GM12878 (cell line): ENCODE results near the gene RNU6-1. TPM values are rescaled to one million over a fixed set of nuclear protein-coding genes. Genes with fewer than 3 reads are reported as not detected.
A peak's percentile ranks its signal among the peaks of the same experiment; 100 is the strongest.

Experiments used
- ATAC-seq: fragments of 200-7000 bp; cut with Tn5 transposase; 3 replicates; pipeline ENCODE4 v1.9.1; 2020; ENCODE audit warnings: mild to moderate bottlenecking, moderate library complexity
- BruUV-seq: library from RNA; stranded (reverse); fragments of 400-500 nt; replicated peaks from 2 replicates; lab custom pipeline; 2021; lab: Mats Ljungman, UMichigan
- CTCF ChIA-PET: fragments of 300-600 bp; sonication (Branson Sonifier 250); formaldehyde crosslinking; extraction: SDS; loops from one replicate; lab custom pipeline; 2021; ENCODE audit warnings: inconsistent platforms; lab: Yijun Ruan, JAX
- POLR2A ChIA-PET: fragments of 350-600 bp; formaldehyde crosslinking; extraction: SDS; loops from one replicate; lab custom pipeline; 2021; ENCODE audit warnings: inconsistent platforms; lab: Charles Lee
- RAD21 ChIA-PET: fragments of 300-600 bp; sonication (Branson Sonifier 250); formaldehyde crosslinking; loops from one replicate; lab custom pipeline; 2023; ENCODE audit warnings: antibody characterized with exemption; ENCODE audit not compliant: unreplicated experiment; lab: Charles Lee
- SMC1A ChIA-PET: fragments of 300-600 bp; sonication (Branson Sonifier 250); formaldehyde crosslinking; loops from one replicate; lab custom pipeline; 2023; ENCODE audit not compliant: unreplicated experiment, uncharacterized antibody; lab: Charles Lee
- DNase-seq: peaks from one replicate; pipeline ENCODE4 v3.0.0-alpha.2; 2011; ENCODE audit warnings: low read depth, low spot score
- FAIRE-seq: peaks from 3 replicates; lab custom pipeline; 2011; peaks lifted over from hg19 to GRCh38; lab: Jason Lieb, UNC
- H2AFZ ChIP-seq: 2 replicates; pipeline ENCODE4 v1.6.0; 2011; ENCODE audit warnings: low read depth, low read length, control low read depth; ENCODE audit not compliant: control insufficient read depth
- H3K27ac ChIP-seq: 2 replicates; pipeline ENCODE4 v1.5.1; 2011; ENCODE audit warnings: control low read depth; ENCODE audit not compliant: control insufficient read depth, insufficient read depth
- H3K27me3 ChIP-seq, 2 experiments: replicated peaks in 1 of 2; 2 replicates each; pipeline versions ENCODE4 v1.6.0 to v1.6.1; 2011; ENCODE audit warnings: low read length in 1 of 2; ENCODE audit not compliant: control insufficient read depth in 2 of 2, insufficient read depth in 2 of 2
- H3K36me3 ChIP-seq, 2 experiments: 2 replicates each; pipeline ENCODE4 v1.5.1; 2011; ENCODE audit warnings: low read length in 1 of 2; ENCODE audit not compliant: control insufficient read depth in 2 of 2, insufficient read depth in 2 of 2
- H3K4me1 ChIP-seq: 2 replicates; pipeline ENCODE4 v1.6.1; 2011; ENCODE audit warnings: mild to moderate bottlenecking, low read length, moderate library complexity, mixed read lengths; ENCODE audit not compliant: control insufficient read depth, insufficient read depth
- H3K4me2 ChIP-seq: 2 replicates; pipeline ENCODE4 v1.6.0; 2011; ENCODE audit warnings: control low read depth; ENCODE audit not compliant: control insufficient read depth, insufficient read depth
- H3K4me3 ChIP-seq: fragments of 200-600 bp; sonication (generic); 2 replicates; pipeline ENCODE4 v1.5.1; 2016
- H3K79me2 ChIP-seq: 2 replicates; pipeline ENCODE4 v1.6.0; 2011; ENCODE audit warnings: low read length; ENCODE audit not compliant: control insufficient read depth, insufficient read depth
- H3K9ac ChIP-seq: 2 replicates; pipeline ENCODE4 v1.8.0; 2011; ENCODE audit warnings: low read length, control low read depth, mixed read lengths; ENCODE audit not compliant: control insufficient read depth, insufficient read depth
- H3K9me3 ChIP-seq: replicated peaks from 3 replicates; pipeline ENCODE4 v1.5.1; 2011; ENCODE audit warnings: mild to moderate bottlenecking, low read length; ENCODE audit not compliant: control insufficient read depth, insufficient read depth
- H4K20me1 ChIP-seq: 2 replicates; pipeline ENCODE4 v1.6.0; 2011; ENCODE audit not compliant: control insufficient read depth, insufficient read depth
- ATF7 ChIP-seq: fragments of 450-650 bp; IDR thresholded peaks from 2 replicates; pipeline ENCODE4 v1.6.1; 2016; ENCODE audit warnings: low read depth, mild to moderate bottlenecking
- BHLHE40 ChIP-seq, 2 experiments: fragments of 450-650 bp in 1 of 2; IDR thresholded peaks; 2 replicates each; pipeline ENCODE4 v1.6.1; 2011 to 2017; ENCODE audit warnings: low read depth in 2 of 2, borderline replicate concordance in 1 of 2, improper control_type of control experiment in 1 of 2, low read length in 1 of 2, mild to moderate bottlenecking in 1 of 2
- BRCA1 ChIP-seq: IDR thresholded peaks from 2 replicates; pipeline ENCODE4 v1.6.1; 2011; ENCODE audit warnings: low read depth, low read length, improper control_type of control experiment
- CREB1 ChIP-seq: IDR thresholded peaks from 2 replicates; pipeline ENCODE4 v1.6.1; 2012; ENCODE audit warnings: low read depth, mild to moderate bottlenecking, inconsistent platforms
- EGR1 ChIP-seq, 2 experiments: IDR thresholded peaks; 1 replicate in 1 of 2; 2 replicates in 1 of 2; pipeline ENCODE4 v1.6.1; 2011 to 2012; ENCODE audit warnings: low read depth in 2 of 2, low read length in 2 of 2, borderline replicate concordance in 1 of 2, mild to moderate bottlenecking in 1 of 2, moderate library complexity in 1 of 2
- GATAD2B ChIP-seq: fragments of 450-650 bp; conservative IDR thresholded peaks from 2 replicates; pipeline ENCODE4 v1.6.1; 2017; ENCODE audit warnings: low read depth, mild to moderate bottlenecking, moderate library complexity
- HDAC2 ChIP-seq: fragments of 200-600 bp; sonication (generic); IDR thresholded peaks from 2 replicates; pipeline ENCODE4 v1.6.1; 2017
- NBN ChIP-seq: fragments of 450-650 bp; IDR thresholded peaks from 2 replicates; pipeline ENCODE4 v1.6.1; 2016
- NR2C1 ChIP-seq: fragments of 450-650 bp; IDR thresholded peaks from 2 replicates; pipeline ENCODE4 v1.6.1; 2017; ENCODE audit warnings: antibody characterized with exemption, mild to moderate bottlenecking, moderate library complexity
- NR2F1 ChIP-seq: fragments of 450-650 bp; conservative IDR thresholded peaks from 2 replicates; pipeline ENCODE4 v1.6.1; 2017; ENCODE audit warnings: mild to moderate bottlenecking
- PAX5 ChIP-seq: IDR thresholded peaks from 2 replicates; pipeline ENCODE4 v1.6.1; 2011; ENCODE audit warnings: low read depth, low read length, borderline replicate concordance
- PAX8 ChIP-seq: fragments of 450-650 bp; IDR thresholded peaks from 2 replicates; pipeline ENCODE4 v1.6.1; 2017; ENCODE audit warnings: mild to moderate bottlenecking, moderate library complexity
- SMARCA5 ChIP-seq: fragments of 450-650 bp; IDR thresholded peaks from 2 replicates; pipeline ENCODE4 v1.6.1; 2017; ENCODE audit warnings: mild to moderate bottlenecking
- WGBS: methylation state at CpG from one replicate; pipeline ENCODE4 v1.1.6; 2016; ENCODE audit warnings: low lambda C conversion rate; ENCODE audit not compliant: insufficient replicate concordance, insufficient coverage; ENCODE audit errors: missing lambda C conversion rate; 5-methylcytosine and 5-hydroxymethylcytosine counted together
- in situ Hi-C: fragments of 300-500 bp; cut with MboI; formaldehyde crosslinking; loops from 9 replicates; pipeline ENCODE4 v1.14.3; 2018; ENCODE audit warnings: mixed read lengths
- intact Hi-C: fragments of 100-400 bp; cut with micrococcal nuclease; formaldehyde crosslinking; loops from one replicate; pipeline ENCODE4 v1.14.2; 2022; ENCODE audit not compliant: unreplicated experiment
- polyA plus RNA-seq, 11 experiments: library from polyadenylated mRNA; depleted of rRNA in 4 of 11; unstranded in 6 of 11; stranded (reverse) in 5 of 11; fragments of >200 nt; fragmentation: Nextera tagmentation in 4 of 11; fragmentation: Illumina TruSeq in 1 of 11; extraction: Ambion mirVana in 4 of 11; extraction: Trizol in 1 of 11; gene quantifications; 1 replicate in 1 of 11; 2 replicates in 10 of 11; pipeline versions ENCODE4 v1.2.1 to v1.2.3, GENCODE V29; 2011 to 2016; ENCODE audit warnings: inconsistent platforms in 2 of 11, missing spikeins in 2 of 11, low read depth in 1 of 11
- total RNA-seq, 4 experiments: library from RNA; depleted of rRNA in 3 of 4; stranded (reverse); fragments of >200 nt in 3 of 4; fragmentation: Illumina TruSeq in 1 of 4; extraction: Trizol in 1 of 4; gene quantifications; 2 replicates each; pipeline versions ENCODE4 v1.2.1 to v1.2.3, GENCODE V29; 2013 to 2021
- TF ChIP-seq, protein P1 (sequence below), 3 experiments: IDR thresholded peaks in 2 of 3; conservative IDR thresholded peaks in 1 of 3; 2 replicates each; pipeline ENCODE4 v1.5.1; 2011; ENCODE audit warnings: low read depth in 3 of 3, low read length in 3 of 3, mild to moderate bottlenecking in 3 of 3, control low read depth in 2 of 3, moderate library complexity in 2 of 3, inconsistent platforms in 1 of 3, mixed read lengths in 1 of 3; ENCODE audit not compliant: control insufficient read depth in 2 of 3, insufficient read depth in 1 of 3; ENCODE audit errors: extremely low read depth in 1 of 3
- TF ChIP-seq, protein P2 (sequence below): fragments of 450-650 bp; formaldehyde crosslinking; IDR thresholded peaks from 2 replicates; pipeline ENCODE4 v1.5.0; 2022; ENCODE audit warnings: mild to moderate bottlenecking, missing genetic modification characterization
- TF ChIP-seq, protein P3 (sequence below): fragments of 450-650 bp; IDR thresholded peaks from 2 replicates; pipeline ENCODE4 v1.6.1; 2016; ENCODE audit warnings: mild to moderate bottlenecking

The RNU6-1 gene
- total and polyA plus RNA-seq, 10 of the 15 experiments (the other 5 are each of a cell fraction or from before 2014, with no cell fraction given), result not detected

DNA sequence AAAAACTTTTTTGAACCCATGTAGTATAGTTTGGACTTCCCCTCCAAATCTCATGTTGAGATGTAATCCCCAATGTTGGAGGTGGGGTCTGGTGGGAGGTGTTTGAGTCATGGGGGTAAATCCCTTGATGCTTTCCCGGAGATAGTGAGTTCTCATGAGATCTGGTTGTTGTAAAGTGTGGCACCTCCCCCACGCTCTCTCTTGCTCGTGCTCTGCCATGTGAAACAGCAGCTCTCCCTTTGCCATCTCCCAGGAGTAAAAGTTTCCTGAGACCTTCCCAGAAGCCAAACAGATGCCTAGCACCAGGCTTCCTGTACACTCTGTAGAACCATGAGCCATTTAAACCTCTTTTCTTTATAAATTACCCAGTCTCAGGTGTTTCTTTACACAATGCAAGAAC lies 16.0 kb upstream of the RNU6-1 start:
- Histone ChIP-seq H3K27ac (peak overlapping the region; percentile 49), H4K20me1 (no peaks in the 10 kb centered on the region), H3K4me2 (no peak overlapping the region), H3K9ac (no peak overlapping the region), H3K9me3 (no peaks in the 10 kb centered on the region), H3K36me3 (no peaks in the 10 kb centered on the region), H3K79me2 (no peaks in the 10 kb centered on the region), H3K4me1 (peaks cover 42% of the 10 kb centered on the region), H3K4me3 (no peak overlapping the region), H2AFZ (peak overlapping the region; percentile 16), H3K27me3 (no peaks in the 10 kb centered on the region)
- in situ Hi-C loops, result no loop called here
- ChIA-PET POLR2A (interaction anchor here (0.6 kb wide), 1 partner anchor 772 kb away, joined by 5 read pairs; no protein-coding TSS in a partner anchor), CTCF (interaction anchor here (1.0 kb wide), 1 partner anchor 9 kb away, joined by 3 read pairs; no protein-coding TSS in a partner anchor), RAD21 (interaction anchor here (0.9 to 4.5 kb wide), 5 partner anchors 15 to 299 kb away, joined by 3 to 28 read pairs (median 3); no protein-coding TSS in a partner anchor), SMC1A (interaction anchor here (1.3 to 5.4 kb wide), 3 partner anchors 15 to 335 kb away, joined by 3 to 29 read pairs (median 3); partner anchors contain the start of gene RNU6-1)
- WGBS, result 0% methylated on average over 3 of the region's 3 CpGs
- ATAC-seq, result peak; percentile 63
- peak; percentile 63 for DNase-seq
- intact Hi-C loops, result no loop called here
- no peak for FAIRE-seq
- TSS peak; percentile 42 for BruUV-seq
- TF ChIP-seq NBN (0 out of 2 replicates have a peak, but pooled peaks have one; percentile 13), BHLHE40 (IDR thresholded peaks at IDR 0.05; ENCODE audit: borderline replicate concordance in 1 of 2, low read depth in 2 of 2, low read length in 1 of 2) (peak in 1 of 2 experiments; percentile 64; a peak in 1 of 4 replicates), CREB1 (no peak), HDAC2 (no peak), PAX8 (no peak), GATAD2B (peak; percentile 73), ATF7 (0 out of 2 replicates have a peak, but pooled peaks have one; percentile 24), PAX5 (peak; percentile 57; the same call in 1 of the 2 replicates), NR2C1 (no peak), SMARCA5 (no peak), EGR1 (IDR thresholded peaks at IDR 0.05; ENCODE audit: borderline replicate concordance in 1 of 2, low read depth in 2 of 2, low read length in 2 of 2) (no peak), BRCA1 (no peak), NR2F1 (no peak)
- TF ChIP-seq, protein P1, sequence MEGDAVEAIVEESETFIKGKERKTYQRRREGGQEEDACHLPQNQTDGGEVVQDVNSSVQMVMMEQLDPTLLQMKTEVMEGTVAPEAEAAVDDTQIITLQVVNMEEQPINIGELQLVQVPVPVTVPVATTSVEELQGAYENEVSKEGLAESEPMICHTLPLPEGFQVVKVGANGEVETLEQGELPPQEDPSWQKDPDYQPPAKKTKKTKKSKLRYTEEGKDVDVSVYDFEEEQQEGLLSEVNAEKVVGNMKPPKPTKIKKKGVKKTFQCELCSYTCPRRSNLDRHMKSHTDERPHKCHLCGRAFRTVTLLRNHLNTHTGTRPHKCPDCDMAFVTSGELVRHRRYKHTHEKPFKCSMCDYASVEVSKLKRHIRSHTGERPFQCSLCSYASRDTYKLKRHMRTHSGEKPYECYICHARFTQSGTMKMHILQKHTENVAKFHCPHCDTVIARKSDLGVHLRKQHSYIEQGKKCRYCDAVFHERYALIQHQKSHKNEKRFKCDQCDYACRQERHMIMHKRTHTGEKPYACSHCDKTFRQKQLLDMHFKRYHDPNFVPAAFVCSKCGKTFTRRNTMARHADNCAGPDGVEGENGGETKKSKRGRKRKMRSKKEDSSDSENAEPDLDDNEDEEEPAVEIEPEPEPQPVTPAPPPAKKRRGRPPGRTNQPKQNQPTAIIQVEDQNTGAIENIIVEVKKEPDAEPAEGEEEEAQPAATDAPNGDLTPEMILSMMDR (IDR thresholded peaks at IDR 0.05 in 2 of 3, conservative IDR thresholded peaks at IDR 0.05 in 1 of 3; ENCODE audit: control insufficient read depth in 2 of 3, extremely low read depth in 1 of 3, insufficient read depth in 1 of 3, low read depth in 3 of 3, low read length in 3 of 3), result no peak
- TF ChIP-seq, protein P2, sequence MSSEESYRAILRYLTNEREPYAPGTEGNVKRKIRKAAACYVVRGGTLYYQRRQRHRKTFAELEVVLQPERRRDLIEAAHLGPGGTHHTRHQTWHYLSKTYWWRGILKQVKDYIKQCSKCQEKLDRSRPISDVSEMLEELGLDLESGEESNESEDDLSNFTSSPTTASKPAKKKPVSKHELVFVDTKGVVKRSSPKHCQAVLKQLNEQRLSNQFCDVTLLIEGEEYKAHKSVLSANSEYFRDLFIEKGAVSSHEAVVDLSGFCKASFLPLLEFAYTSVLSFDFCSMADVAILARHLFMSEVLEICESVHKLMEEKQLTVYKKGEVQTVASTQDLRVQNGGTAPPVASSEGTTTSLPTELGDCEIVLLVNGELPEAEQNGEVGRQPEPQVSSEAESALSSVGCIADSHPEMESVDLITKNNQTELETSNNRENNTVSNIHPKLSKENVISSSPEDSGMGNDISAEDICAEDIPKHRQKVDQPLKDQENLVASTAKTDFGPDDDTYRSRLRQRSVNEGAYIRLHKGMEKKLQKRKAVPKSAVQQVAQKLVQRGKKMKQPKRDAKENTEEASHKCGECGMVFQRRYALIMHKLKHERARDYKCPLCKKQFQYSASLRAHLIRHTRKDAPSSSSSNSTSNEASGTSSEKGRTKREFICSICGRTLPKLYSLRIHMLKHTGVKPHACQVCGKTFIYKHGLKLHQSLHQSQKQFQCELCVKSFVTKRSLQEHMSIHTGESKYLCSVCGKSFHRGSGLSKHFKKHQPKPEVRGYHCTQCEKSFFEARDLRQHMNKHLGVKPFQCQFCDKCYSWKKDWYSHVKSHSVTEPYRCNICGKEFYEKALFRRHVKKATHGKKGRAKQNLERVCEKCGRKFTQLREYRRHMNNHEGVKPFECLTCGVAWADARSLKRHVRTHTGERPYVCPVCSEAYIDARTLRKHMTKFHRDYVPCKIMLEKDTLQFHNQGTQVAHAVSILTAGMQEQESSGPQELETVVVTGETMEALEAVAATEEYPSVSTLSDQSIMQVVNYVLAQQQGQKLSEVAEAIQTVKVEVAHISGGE (CRISPR knock-in tag), result no peak
- TF ChIP-seq, protein P3, sequence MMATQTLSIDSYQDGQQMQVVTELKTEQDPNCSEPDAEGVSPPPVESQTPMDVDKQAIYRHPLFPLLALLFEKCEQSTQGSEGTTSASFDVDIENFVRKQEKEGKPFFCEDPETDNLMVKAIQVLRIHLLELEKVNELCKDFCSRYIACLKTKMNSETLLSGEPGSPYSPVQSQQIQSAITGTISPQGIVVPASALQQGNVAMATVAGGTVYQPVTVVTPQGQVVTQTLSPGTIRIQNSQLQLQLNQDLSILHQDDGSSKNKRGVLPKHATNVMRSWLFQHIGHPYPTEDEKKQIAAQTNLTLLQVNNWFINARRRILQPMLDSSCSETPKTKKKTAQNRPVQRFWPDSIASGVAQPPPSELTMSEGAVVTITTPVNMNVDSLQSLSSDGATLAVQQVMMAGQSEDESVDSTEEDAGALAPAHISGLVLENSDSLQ, result no peak
